ENCODE measurements around the gene HFE. TPM values are rescaled to one million over a fixed set of nuclear protein-coding genes. Genes with fewer than 3 reads are reported as not detected.

The HFE gene
- total RNA-seq, 1 donor from 2014 or later: 9.2 TPM

GRCh38 chr6:26128013-26128771 lies 41.0 kb downstream of the HFE start:
- peaks cover 32% of the 10 kb centered on the region for H3K36me3 ChIP-seq
- DNase-seq (no peak), ATAC-seq (no peak)
- peaks cover 28% of the 10 kb centered on the region for H3K4me1 ChIP-seq
- no peaks in the 10 kb centered on the region for H3K27me3 ChIP-seq
- intact Hi-C loops (cut with DNase I): no loop called here
- no peak for TF ChIP-seq CTCF (IDR thresholded peaks at IDR 0.05)
- H3K4me3 ChIP-seq: no peak overlapping the region
- H3K27ac ChIP-seq: no peak overlapping the region
- H3K9me3 ChIP-seq: no peaks in the 10 kb centered on the region

- intact Hi-C loops (cut with DNase I): no loop called here
- H3K36me3 ChIP-seq: peaks cover 32% of the 10 kb centered on the region
- H3K9me3 ChIP-seq: no peaks in the 10 kb centered on the region
- ATAC-seq (no peak), DNase-seq (no peak)
- no peak overlapping the region for H3K4me3 ChIP-seq
- H3K27me3 ChIP-seq: no peaks in the 10 kb centered on the region
- H3K27ac ChIP-seq: no peak overlapping the region
- no peak for TF ChIP-seq CTCF (IDR thresholded peaks at IDR 0.05)
- peaks cover 28% of the 10 kb centered on the region for H3K4me1 ChIP-seq
These were observed 42.4 kb downstream of the HFE start for GRCh38 chr6:26129656-26130055.

DNA sequence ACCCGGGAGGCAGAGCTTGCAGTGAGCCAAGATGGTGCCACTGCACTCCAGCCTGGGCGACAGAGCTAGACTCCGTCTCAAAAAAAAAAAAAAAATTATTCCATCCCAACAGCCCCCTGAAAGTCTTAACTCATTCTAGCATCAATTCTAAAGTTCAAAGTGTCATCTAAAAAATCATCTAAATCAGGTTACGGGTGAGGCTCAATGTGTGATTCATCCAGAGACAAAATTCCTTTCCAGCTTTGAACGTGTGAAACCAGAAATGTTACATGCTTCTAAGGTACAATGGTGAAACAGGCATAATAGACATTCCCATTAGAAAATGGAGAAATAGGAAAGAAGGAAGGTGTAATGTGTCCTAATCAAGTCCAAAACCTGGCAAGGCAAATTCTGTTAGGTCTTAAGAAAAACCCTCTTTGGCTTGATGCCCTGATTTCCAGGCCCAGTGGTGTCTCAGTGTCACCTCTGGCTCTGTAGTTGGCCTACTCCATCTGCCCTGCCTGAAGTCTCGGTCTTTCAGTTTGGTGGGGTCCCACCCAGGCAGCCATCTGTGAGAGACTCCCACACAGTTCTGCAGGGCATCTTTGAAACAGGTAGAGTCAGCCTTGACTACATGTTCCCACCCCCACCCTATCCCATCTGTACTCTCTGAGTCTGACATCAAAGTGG lies 43.5 kb downstream of the HFE start:
- TF ChIP-seq CTCF (IDR thresholded peaks at IDR 0.05): no peak
- no peak for DNase-seq
- H3K4me3 ChIP-seq: no peak overlapping the region
- no peak for ATAC-seq
- H3K27me3 ChIP-seq: no peaks in the 10 kb centered on the region
- peaks cover 32% of the 10 kb centered on the region for H3K36me3 ChIP-seq
- no peaks in the 10 kb centered on the region for H3K9me3 ChIP-seq
- peaks cover 28% of the 10 kb centered on the region for H3K4me1 ChIP-seq
- no peak overlapping the region for H3K27ac ChIP-seq
- intact Hi-C loops (cut with DNase I): no loop called here

DNA sequence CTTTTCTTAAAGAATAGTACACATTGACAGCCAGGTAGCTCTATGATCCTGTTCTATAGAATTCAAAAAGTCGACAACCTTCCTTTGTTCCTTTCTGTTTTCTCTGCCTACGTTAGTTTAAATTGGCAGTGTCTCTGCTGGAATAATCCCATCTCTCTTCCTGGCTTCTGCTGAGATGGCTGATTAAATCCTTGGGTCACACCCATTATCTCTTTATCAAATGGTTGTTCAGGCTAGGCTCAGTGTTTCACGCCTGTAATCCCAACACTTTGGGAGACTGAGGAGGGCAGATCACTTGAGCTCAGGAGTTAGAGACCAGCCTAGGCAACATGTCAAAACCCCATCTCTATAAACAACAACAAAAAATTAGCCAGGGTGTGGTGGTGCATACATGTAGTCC lies 44.4 kb downstream of the HFE start:
- Histone ChIP-seq H3K9me3 (no peaks in the 10 kb centered on the region), H3K27me3 (no peaks in the 10 kb centered on the region), H3K36me3 (peaks cover 32% of the 10 kb centered on the region), H3K4me1 (peaks cover 26% of the 10 kb centered on the region), H3K4me3 (no peak overlapping the region), H3K27ac (no peak overlapping the region)
- ATAC-seq: no peak
- TF ChIP-seq CTCF (IDR thresholded peaks at IDR 0.05): no peak
- intact Hi-C loops (cut with DNase I): no loop called here
- no peak for DNase-seq

- Histone ChIP-seq H3K27me3 (no peaks in the 10 kb centered on the region), H3K36me3 (peaks cover 26% of the 10 kb centered on the region), H3K9me3 (no peaks in the 10 kb centered on the region), H3K4me3 (no peak overlapping the region), H3K27ac (no peak overlapping the region), H3K4me1 (peaks cover 7% of the 10 kb centered on the region)
- no peak for TF ChIP-seq CTCF (IDR thresholded peaks at IDR 0.05)
- ATAC-seq: no peak
- intact Hi-C loops (cut with DNase I): no loop called here
- DNase-seq: no peak
These were observed 46.5 kb downstream of the HFE start for GRCh38 chr6:26133730-26134129.

All from upper lobe of right lung (tissue), 1 donor.